Kidney capillary endothelial cell (primary cell): Measurements from ENCODE around the gene CETN3.
A peak's percentile ranks its signal among the peaks of the same experiment; 100 is the strongest.

Experiments
- DNase-seq: peaks from one replicate; pipeline ENCODE4 v3.0.0-alpha.2; 2018; ENCODE audit warnings: low spot score

The CETN3 gene

GRCh38 chr5:90409318-90410177 is at the start of gene CETN3:
TSS of gene CETN3 (minus strand) at chr5:90409756. CDS start at chr5:90409661, 95 bp downstream.
- peak; percentile 92 for DNase-seq

GRCh38 chr5:90446961-90447360 is 37.4 kb upstream of the CETN3 start:
- no peak for DNase-seq

GRCh38 chr5:90440644-90441043 is 31.1 kb upstream of the CETN3 start:
- DNase-seq: no peak

GRCh38 chr5:90438100-90438499 is 28.5 kb upstream of the CETN3 start:
- DNase-seq: no peak

- DNase-seq: no peak
Measured at GRCh38 chr5:90437663-90438062, 28.1 kb upstream of the CETN3 start.

GRCh38 chr5:90434116-90434714 is 24.7 kb upstream of the CETN3 start:
- peak; percentile 17 for DNase-seq

- no peak for DNase-seq
Measured at GRCh38 chr5:90424245-90424644, 14.7 kb upstream of the CETN3 start.

- no peak for DNase-seq
Measured at GRCh38 chr5:90421136-90421535, 11.6 kb upstream of the CETN3 start.

GRCh38 chr5:90418214-90418613 is 8.7 kb upstream of the CETN3 start:
- no peak for DNase-seq

- DNase-seq: no peak
Measured at GRCh38 chr5:90410178-90410762, 714 bp upstream of the CETN3 start.

GRCh38 chr5:90408571-90409317 is 812 bp downstream of the CETN3 start:
- DNase-seq: no peak

- DNase-seq: no peak
Measured at GRCh38 chr5:90406466-90406865, 3.1 kb downstream of the CETN3 start.

GRCh38 chr5:90402521-90403255 is 6.9 kb downstream of the CETN3 start:
- DNase-seq: no peak

GRCh38 chr5:90399251-90399650 is 10.3 kb downstream of the CETN3 start:
- no peak for DNase-seq

- no peak for DNase-seq
Measured at GRCh38 chr5:90398726-90399125, 10.8 kb downstream of the CETN3 start.

- no peak for DNase-seq
Measured at GRCh38 chr5:90395005-90395404, 14.6 kb downstream of the CETN3 start.

GRCh38 chr5:90390928-90391327 is 18.6 kb downstream of the CETN3 start:
- no peak for DNase-seq

GRCh38 chr5:90390326-90390725 is 19.2 kb downstream of the CETN3 start:
- no peak for DNase-seq

- DNase-seq: no peak
Measured at GRCh38 chr5:90387508-90387907, 22.0 kb downstream of the CETN3 start.

GRCh38 chr5:90386099-90386710 is 23.4 kb downstream of the CETN3 start:
- DNase-seq: peak; percentile 27

GRCh38 chr5:90384389-90384788 is 25.2 kb downstream of the CETN3 start:
- no peak for DNase-seq
